ENCODE results near the gene NAALADL2.

DNA sequence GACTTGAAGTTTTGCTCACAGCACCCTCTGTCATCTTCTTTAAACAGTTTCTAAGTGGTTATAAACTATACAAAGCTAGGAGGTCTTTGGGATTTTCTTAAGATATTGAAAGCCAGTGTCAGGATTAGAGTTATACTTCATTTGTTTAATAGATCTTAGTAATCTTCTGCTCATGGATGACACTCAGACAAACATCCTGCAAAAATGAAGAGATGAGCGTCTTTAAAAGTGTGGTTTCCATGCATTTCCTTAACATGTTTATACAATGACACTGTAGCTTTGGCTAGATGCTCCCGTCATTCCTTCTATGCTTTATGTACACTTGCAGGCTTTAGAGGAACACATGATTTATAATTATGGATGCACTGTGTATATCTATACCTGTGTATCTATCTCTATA, 182.2 kb downstream of the NAALADL2 start:
- TF ChIP-seq EP300 (IDR thresholded peaks at IDR 0.05; ENCODE audit: borderline replicate concordance), result no peak
- TF ChIP-seq CREB1 (IDR thresholded peaks at IDR 0.05; ENCODE audit: low read depth), result no peak
- TF ChIP-seq, protein P1, sequence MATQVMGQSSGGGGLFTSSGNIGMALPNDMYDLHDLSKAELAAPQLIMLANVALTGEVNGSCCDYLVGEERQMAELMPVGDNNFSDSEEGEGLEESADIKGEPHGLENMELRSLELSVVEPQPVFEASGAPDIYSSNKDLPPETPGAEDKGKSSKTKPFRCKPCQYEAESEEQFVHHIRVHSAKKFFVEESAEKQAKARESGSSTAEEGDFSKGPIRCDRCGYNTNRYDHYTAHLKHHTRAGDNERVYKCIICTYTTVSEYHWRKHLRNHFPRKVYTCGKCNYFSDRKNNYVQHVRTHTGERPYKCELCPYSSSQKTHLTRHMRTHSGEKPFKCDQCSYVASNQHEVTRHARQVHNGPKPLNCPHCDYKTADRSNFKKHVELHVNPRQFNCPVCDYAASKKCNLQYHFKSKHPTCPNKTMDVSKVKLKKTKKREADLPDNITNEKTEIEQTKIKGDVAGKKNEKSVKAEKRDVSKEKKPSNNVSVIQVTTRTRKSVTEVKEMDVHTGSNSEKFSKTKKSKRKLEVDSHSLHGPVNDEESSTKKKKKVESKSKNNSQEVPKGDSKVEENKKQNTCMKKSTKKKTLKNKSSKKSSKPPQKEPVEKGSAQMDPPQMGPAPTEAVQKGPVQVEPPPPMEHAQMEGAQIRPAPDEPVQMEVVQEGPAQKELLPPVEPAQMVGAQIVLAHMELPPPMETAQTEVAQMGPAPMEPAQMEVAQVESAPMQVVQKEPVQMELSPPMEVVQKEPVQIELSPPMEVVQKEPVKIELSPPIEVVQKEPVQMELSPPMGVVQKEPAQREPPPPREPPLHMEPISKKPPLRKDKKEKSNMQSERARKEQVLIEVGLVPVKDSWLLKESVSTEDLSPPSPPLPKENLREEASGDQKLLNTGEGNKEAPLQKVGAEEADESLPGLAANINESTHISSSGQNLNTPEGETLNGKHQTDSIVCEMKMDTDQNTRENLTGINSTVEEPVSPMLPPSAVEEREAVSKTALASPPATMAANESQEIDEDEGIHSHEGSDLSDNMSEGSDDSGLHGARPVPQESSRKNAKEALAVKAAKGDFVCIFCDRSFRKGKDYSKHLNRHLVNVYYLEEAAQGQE (IDR thresholded peaks at IDR 0.05; ENCODE audit: low read depth), result no peak
- no peak for TF ChIP-seq TEAD4 (IDR thresholded peaks at IDR 0.05)
- TF ChIP-seq MAX (IDR thresholded peaks at IDR 0.05), result no peak
- no peak for TF ChIP-seq YY1 (IDR thresholded peaks at IDR 0.05; ENCODE audit: low read depth)
- TF ChIP-seq TAF1 (IDR thresholded peaks at IDR 0.05; ENCODE audit: low read depth), result no peak
- TF ChIP-seq FOXM1 (IDR thresholded peaks at IDR 0.05; ENCODE audit: borderline replicate concordance, low read depth), result no peak
- no peak for TF ChIP-seq CEBPB (IDR thresholded peaks at IDR 0.05)
- TF ChIP-seq RAD21 (IDR thresholded peaks at IDR 0.05; ENCODE audit: low read depth), result no peak
- TF ChIP-seq USF1 (IDR thresholded peaks at IDR 0.05), result no peak
